GM21529 (cell line): Measurements from ENCODE around the gene OR6C65.
"Not testable (repeated sequence)": the region's sequence is repeated elsewhere in the genome, so short reads cannot be mapped to it uniquely, and the experiment has no call there.

Experiments used
- ATAC-seq: cut with Tn5 transposase; IDR thresholded peaks from one replicate; pipeline ENCODE4 v1.9.1; 2021; ENCODE audit not compliant: unreplicated experiment

Gene OR6C65

DNA sequence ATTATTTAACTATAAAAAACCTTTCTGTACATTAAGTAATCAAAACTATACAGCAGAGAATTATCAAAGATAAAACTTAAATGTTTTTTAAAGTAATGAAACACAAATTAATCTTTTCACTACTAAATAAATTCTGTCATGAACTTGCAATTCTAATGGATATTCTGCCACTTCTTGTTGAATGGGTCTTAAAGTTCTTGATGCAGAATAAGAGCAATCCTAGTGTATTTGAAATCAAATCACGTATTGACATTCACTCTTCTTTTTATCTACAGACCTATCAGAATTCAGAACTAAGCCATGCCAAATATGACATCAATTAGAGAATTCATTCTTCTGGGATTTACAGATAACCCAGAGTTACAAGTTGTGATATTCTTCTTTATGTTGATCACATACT lies at the start of gene OR6C65:
Gene OR6C65, plus strand, starts transcription at position 301 of the 400 bp plus-strand sequence. Its CDS starts 0 bp downstream, at position 301.
- no peak for ATAC-seq

GRCh38 chr12:55355338-55355737 lies 45.0 kb upstream of the OR6C65 start:
- ATAC-seq, result not testable (repeated sequence)

GRCh38 chr12:55362675-55363074 lies 37.7 kb upstream of the OR6C65 start, which contains the start of gene OR6C75:
OR6C75 (plus strand) TSS chr12:55362975; CDS start chr12:55365111, 2,136 bp downstream.
- no peak for ATAC-seq

GRCh38 chr12:55365086-55365485 lies 35.2 kb upstream of the OR6C65 start:
- no peak for ATAC-seq

DNA sequence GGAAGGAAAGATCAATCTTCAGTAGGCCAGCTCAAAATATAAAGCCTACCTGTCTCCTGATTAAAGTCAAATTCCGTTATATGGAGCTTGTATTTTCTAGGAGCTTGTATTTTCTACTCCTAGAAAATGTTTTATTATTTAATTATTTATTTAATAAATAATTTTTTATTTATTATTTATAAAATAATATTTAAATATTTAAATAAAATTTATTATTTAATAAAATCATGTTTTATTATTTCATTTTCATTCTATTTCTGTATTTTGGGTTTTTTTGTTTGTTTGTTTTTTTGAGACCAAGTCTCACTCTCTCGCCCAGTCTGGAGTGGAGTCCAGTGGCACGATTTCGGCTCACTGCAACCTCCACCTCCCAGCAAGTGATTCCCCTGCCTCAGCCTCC lies 27.8 kb upstream of the OR6C65 start:
- ATAC-seq, result no peak

GRCh38 chr12:55385891-55386290 lies 14.4 kb upstream of the OR6C65 start:
- no peak for ATAC-seq

DNA sequence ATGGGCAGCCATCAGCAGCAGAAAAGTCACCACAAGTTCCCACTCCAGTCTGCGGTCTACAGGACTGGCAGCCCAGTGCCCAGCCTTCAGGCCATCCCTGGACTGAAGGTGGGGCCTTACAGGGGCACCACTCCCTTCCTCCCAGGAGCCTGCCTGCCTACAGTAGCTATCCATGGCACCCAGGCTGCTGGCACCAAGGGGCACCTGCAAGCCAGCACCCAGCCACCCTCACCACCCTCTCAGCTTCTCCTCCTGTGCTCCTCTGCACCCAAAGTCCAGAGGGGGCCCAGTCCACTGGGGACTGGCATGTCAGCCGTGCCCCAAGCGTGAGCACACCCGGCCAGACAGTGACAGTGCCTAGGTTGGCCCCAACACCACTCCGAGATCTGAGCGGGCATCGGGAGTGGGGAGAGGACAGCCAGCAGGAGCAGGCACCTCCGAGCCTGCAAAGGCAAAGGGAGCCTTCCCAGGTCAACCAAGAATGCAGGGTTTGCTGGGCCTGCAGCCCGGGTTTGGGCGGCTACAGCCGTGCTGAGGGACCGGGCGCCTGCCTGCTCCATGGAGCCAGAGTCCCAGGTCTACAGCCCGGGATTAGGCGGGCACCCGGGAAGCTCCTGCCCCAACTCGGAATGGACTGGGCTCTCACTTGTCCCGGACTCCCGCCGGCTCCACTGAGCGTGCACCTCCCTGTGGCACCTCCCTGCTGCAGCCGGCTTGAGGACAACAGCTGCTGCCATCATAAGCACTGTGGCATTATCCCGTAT lies 8.1 kb upstream of the OR6C65 start:
- no peak for ATAC-seq

DNA sequence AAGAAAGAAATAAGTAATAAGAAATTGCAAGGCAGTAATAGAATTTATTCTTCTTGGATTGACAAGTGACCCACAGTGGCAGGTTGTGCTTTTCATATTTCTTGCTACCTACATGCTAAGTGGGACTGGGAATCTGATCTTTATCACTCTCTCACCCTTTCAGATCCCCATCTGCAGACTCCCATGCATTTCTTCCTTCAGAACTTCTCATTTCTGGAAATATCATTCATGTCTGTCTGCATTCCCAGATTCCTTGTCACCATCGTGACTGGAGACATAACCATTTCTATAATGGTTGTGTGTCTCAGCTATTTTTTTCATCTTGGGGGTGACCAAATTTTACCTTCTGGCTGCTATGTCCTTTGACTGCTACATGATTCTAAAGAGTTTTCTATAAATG lies 4.0 kb upstream of the OR6C65 start:
- no peak for ATAC-seq

- no peak for ATAC-seq
Measured at GRCh38 chr12:55407866-55408265, 7.5 kb downstream of the OR6C65 start.

DNA sequence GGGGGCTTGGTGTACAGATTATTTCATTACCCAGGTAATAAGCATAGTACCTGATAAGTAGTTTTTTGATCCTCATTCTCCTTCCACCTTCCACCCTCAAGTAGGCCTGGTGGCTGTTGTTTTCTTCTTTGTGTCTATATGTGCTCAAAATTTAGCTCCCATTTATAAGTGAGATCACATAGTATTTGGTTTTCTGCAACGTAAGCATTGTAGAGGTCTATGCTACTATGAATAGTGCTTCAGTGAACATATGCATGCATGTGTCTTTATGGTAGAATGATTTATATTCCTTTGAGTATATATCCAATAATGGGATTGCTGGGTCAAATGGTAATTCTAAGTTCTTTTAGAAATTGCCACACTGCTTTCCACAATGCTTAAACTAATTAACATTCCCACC lies 8.8 kb downstream of the OR6C65 start:
- not testable (repeated sequence) for ATAC-seq

DNA sequence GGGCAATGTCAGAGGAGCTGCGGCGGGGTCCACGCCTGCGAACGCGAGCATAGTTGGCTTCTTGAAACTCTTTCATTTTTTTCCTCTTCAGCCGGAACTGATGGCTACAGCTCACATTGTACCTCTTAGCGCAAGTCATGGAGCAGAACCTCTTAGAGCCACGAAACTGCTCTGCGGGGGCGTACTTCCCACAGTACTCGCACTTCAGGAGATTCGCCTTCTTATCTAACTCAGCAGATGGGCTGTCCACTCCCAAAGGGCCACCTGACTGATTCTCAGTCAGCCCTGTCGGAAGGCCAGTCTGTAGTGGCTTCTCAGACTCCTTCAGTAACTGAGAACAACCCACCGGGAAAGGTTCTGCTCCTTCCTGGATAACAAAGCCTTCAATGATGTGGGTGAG lies 11.8 kb downstream of the OR6C65 start:
- not testable (repeated sequence) for ATAC-seq

DNA sequence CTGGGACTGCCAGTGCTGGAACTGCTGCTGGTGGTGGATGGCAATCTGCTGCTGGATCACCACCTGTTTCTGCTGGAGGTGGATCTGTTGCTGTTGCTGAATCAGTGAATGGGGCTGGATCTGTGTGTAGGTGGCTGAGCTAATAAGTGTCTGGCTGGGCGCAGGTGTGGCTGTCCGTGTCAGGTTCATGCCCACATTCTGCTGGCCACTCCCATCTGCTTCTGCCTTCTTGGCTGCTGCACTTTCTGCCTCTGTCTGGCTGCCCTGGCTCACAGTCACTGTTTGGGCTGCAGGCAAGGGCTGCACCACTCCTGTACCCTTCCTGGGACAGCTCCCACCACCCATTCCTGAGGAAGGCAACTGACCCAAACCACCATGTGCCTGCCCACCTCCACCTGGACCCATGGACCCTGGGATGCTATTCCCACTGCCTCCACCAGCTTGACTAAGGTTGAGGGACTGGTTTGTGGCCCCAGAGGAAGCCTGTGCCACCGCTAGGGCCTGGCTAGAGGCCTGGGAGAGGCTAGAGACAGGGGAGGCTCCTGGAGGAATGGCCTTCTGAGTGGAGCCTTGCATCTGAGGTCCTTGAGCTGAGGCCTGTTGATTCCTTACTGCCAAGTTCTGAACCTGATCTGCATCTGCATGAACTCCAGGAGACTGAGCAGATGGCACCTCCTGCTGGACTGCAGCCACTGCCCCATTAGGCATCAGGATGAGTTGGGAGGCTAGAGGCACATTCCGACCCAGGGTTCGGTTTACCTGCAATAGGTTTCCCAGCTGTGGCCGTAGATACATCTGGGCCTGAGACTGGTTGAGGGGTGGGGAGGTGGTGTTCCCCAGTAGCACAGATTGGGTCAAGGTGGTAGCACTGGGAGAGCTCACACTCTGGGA lies 13.4 kb downstream of the OR6C65 start:
- not testable (repeated sequence) for ATAC-seq

- ATAC-seq, result not testable (repeated sequence)
Measured at GRCh38 chr12:55414396-55414823, 14.1 kb downstream of the OR6C65 start.

- not testable (repeated sequence) for ATAC-seq
Measured at GRCh38 chr12:55414889-55415288, 14.6 kb downstream of the OR6C65 start.

DNA sequence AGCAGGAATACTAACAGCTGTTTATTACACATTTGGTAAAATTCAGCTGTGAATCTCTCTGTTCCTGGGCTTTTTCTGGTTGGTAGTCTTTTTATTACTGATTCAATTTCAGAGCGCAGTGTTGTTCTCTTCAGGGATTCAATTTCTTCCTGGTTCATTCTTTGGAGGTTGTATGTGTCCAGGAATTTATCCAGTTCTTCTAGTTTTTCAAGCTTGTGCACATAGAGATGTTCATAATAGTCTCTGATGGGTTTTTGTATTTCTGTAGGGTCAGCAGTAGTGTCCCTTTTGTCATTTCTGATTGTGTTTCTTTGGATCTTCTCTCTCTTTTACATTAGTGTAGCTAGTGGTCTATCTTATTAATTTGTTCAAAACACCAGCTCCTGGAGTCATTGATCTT lies 16.6 kb downstream of the OR6C65 start:
- ATAC-seq, result no peak

DNA sequence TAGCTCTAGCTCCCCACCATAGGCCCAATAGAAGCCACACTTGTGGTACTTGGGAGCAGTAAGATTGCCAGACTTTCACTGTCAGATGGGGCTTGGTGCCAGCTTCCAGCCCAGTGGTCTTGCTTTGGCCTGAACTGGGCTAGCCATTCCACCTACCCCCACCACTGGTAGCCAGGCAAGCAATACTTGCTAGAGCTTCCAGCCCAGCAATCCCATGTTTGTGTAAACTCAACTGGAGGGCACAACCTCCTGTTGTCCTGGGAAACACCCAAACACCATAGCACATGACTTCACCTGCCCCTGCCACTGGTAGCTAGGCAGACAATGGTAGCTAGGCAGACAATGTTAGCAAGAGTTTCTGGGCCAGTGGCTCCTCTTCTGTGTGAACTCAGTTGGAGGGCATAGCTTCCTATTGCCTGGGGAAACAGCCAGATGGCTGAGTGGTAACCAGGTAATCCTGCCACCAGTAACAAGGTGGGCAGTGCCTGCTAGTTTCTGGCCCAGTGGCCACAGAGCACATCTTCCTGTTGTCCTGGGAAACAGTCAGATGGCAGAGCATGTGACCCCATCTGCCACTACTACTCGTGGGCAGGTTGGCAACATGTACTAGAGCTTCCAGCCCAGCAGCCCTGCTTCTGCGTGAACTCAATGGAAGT lies 20.1 kb downstream of the OR6C65 start:
- no peak for ATAC-seq

GRCh38 chr12:55425954-55426353 lies 25.6 kb downstream of the OR6C65 start, which contains the start of gene OR6C76:
OR6C76 (plus strand) TSS chr12:55426254; CDS start chr12:55426254, 0 bp downstream.
- ATAC-seq, result no peak

DNA sequence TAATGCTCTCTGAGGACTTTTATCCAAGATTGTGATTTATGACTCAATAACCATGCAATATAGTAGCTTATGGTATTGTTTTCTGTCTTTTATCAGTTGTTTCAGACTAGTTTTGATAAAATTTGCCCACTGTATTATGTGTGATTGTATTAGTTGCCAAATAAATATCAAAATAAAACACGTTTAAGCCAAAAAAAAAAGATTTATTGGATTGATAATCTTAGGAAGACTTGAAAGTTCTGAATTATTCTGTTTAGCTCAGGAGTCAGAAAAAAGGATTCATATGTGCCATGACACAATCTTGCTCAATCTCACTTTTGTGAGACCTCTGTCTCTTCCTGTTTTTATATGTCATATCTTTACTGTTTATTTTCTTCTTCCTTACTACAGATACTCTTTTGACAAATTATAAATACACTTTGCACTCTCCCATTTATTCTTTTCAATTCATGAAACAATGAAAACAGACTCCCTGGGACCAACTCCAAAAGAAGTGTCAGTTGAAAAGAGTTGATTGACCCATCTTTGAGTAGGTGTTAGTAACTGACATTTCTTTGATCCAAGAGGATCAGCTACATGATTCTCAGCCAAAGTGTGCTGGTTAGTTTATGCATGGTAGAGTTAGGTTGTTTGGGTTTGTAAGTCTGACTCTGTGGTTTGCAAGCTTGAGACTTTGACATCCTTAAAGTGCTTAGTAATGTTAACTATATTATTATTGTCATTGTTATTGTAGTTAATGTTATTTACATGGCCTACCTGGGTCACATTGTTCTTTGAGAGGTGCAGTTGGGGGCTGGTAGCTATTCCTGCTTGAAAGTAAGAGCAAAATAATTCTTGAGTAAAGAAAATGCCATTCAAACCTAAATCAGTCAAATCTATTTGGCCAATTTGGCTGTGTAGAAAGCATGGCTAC lies 28.3 kb downstream of the OR6C65 start:
- no peak for ATAC-seq

DNA sequence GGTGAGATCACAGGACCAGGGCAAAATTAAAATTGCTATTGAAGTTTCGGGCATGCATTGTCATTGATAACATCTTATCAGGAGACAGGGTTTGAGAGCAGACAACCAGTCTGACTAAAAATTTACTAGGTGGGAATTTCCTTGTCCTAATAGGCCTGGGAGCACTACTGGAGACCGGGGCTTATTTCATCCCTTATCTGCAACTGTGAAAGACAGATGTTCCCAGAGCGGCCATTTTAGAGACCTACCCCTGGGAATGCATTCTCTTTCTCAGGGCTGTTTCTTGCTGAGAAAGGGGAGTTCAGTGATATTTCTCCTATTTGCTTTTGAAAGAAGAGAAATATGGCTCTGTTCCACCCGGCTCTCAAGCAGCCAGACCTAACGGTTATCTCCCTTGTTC lies 40.9 kb downstream of the OR6C65 start:
- ATAC-seq, result not testable (repeated sequence)

- no peak for ATAC-seq
Measured at GRCh38 chr12:55443776-55444175, 43.4 kb downstream of the OR6C65 start, which contains the start of gene OR6C2. OR6C2 (plus strand) TSS chr12:55444076; CDS start chr12:55452214, 8,138 bp downstream.
